NK-92 (cell line): ENCODE measurements around the gene GTF3C4.

ENCODE experiments used
- DNase-seq: peaks from one replicate; lab custom pipeline; 2025; ENCODE audit not compliant: unreplicated experiment; lab: John Stamatoyannopoulos, UW

Gene GTF3C4, protein sequence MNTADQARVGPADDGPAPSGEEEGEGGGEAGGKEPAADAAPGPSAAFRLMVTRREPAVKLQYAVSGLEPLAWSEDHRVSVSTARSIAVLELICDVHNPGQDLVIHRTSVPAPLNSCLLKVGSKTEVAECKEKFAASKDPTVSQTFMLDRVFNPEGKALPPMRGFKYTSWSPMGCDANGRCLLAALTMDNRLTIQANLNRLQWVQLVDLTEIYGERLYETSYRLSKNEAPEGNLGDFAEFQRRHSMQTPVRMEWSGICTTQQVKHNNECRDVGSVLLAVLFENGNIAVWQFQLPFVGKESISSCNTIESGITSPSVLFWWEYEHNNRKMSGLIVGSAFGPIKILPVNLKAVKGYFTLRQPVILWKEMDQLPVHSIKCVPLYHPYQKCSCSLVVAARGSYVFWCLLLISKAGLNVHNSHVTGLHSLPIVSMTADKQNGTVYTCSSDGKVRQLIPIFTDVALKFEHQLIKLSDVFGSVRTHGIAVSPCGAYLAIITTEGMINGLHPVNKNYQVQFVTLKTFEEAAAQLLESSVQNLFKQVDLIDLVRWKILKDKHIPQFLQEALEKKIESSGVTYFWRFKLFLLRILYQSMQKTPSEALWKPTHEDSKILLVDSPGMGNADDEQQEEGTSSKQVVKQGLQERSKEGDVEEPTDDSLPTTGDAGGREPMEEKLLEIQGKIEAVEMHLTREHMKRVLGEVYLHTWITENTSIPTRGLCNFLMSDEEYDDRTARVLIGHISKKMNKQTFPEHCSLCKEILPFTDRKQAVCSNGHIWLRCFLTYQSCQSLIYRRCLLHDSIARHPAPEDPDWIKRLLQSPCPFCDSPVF

DNA sequence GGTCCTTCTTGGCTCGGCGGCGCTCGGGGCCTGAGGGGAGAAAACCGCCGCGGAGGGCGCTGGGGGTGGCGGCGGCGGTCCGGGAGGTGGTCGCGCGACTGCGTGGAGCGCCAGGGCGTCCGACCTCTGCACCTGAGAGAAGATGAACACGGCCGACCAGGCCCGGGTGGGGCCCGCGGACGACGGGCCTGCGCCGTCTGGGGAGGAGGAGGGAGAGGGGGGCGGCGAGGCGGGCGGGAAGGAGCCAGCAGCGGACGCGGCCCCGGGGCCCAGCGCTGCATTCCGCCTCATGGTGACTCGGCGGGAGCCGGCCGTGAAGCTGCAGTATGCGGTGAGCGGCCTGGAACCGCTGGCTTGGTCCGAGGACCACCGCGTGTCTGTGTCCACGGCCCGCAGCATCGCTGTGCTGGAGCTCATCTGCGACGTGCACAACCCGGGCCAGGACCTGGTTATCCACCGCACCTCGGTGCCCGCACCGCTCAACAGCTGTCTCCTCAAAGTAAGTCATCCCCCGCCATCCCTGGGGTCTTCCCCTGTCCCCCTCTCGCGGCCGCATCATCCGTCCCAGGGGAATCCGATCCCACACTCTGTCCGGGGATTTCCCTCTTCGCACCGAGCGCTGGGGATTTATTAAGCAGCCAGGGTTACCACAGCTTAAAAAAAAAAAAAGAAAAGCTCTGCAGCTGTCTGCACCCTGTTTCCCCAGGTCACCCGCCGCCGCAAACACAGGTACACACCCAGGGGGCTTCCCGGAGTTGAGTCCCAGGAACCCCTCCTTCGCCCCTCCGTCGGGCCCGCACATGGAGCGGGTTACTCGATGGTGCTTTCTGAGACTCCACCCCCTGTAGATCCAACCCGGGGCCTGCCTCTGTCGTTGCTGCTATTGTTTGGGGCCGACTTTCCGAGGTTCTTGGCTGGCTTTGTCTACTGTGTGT is at the start of gene GTF3C4:
Gene GTF3C4, plus strand, starts transcription at position 8 of the 935 bp plus-strand sequence. Its CDS starts 135 bp downstream, at position 143.
- no peak for DNase-seq

DNA sequence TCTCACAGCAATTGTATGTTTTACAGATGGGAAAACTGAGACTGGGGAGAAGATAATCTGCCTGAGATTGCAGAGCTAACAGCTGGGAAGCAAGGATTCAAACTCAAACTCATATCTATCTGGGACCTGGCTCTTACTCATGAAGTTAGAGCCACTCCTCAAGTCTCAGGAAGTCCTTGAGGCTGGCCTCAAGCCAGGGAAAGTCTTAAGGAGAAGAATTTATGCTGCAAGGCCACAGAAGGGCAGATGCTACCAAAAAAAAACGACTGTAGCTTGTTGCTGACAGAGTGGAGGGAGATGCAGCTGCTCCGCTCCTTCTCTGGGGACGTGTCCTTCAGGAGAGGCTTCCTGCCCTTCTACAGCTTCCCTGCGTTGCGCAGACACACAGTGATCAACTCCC is 48.1 kb upstream of the GTF3C4 start:
- no peak for DNase-seq

DNA sequence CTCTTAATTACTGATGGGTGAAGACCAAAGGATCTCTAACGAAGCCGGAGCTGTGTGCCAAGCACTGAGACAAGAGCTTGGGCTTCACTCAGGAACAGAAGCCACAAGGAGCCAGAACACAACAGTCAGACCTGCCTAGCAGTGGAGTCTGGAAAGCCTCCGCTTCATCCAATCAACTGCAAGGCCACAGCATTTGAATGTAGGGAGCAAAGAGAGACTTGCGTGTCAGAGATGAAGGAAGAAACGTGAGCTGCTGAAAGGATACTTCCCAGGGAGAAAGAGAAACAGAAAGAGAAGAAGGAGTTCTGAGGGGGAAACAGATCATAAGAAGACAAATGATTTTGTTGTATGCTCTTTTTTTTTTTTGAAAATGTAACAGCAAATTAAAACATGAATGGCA is 44.0 kb upstream of the GTF3C4 start:
- DNase-seq, result no peak

DNA sequence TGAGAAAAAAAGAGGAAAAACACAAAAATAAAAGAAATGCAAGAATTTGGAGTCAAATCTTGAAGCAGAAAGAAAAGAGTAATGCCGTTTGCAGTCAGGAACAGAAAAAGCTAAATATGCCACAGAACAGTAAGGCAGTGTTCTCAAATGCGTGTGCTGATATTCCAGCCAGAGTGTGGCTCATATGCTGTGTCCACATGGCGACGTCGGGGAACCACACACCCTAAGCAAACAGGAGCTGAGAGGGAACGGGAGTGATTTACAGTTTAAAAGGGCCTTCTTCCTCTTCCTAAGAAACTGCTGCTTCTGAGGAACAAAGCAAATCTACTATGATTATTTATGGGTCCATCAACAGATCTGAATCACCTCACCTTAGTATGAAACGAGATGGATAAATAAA is 43.2 kb upstream of the GTF3C4 start:
- DNase-seq, result no peak

DNA sequence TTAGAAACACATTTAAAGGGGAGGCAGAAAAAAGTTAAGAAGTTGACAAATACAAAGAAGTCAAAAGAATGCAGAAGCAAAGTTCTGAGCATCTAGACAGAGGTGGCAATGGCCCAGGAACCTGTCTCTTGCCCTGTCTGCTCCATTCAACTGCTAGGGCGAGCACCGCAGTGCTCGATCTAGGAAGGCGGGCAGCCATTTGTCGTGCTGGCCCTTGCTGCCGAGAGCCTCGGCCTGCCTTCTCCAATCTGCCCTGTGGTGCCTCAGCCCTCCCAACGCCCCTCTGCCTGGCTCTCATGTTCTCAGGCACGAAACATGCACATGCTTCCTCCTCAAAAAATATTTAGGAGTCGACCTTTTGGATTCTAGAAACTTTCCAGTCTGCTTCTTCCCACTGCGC is 42.7 kb upstream of the GTF3C4 start:
- DNase-seq, result no peak

DNA sequence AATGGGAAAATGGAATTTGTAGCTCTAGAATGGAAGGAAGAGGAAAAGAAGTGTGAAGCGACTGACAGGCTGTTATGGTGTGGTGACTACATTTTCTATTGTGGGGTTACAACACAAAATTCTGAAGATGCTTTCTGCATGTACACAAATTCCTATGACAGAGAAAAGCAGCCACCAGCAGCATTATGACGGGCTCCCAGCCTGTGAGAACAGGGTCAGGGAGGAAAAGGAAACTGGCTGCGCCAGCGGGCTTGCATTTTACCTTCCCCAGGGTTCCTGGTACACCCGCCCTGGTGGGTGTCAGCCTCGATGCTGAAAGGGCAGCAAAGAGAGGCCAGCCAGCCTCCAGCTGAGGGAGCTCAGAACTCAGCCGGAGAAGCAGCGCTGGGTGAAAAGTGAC is 41.5 kb upstream of the GTF3C4 start:
- DNase-seq, result no peak

DNA sequence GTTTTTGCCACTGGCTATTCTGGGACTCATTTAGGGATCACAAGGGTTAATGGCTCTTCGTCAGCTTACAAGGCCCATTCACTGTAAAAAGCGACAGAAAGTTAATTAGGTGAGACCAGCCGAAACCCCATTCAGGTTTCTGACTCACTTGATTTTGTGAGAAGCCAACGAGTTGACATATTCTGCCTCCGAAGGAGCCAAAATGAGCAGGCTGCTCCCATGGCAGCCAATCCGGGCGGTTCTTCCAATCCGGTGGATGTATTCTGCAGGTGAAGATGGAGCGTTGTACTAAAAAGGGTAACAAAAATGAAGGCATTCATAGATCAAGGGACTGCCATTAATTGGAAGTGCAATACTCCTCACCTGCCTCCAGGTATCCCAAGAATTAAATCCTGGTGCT is 40.1 kb upstream of the GTF3C4 start:
- no peak for DNase-seq

DNA sequence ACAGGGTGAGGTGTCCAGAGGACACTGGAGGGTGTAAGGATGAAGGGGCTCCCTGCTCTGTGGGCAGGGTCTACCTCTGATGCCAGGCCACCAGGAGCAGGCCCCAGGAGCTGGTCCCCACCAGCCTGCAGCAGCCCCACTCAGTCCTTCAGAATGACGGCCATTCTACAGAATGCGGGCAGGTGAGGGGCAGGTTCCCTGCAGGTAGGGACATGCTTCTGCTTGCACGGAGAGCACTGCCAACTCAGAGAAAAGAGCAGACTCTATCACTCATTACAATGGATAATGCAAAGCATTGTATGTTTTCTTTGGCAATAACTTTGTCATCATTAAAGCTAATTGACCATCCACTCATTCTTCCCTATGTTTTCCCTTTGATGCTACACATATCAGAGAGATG is 39.5 kb upstream of the GTF3C4 start:
- DNase-seq, result no peak

DNA sequence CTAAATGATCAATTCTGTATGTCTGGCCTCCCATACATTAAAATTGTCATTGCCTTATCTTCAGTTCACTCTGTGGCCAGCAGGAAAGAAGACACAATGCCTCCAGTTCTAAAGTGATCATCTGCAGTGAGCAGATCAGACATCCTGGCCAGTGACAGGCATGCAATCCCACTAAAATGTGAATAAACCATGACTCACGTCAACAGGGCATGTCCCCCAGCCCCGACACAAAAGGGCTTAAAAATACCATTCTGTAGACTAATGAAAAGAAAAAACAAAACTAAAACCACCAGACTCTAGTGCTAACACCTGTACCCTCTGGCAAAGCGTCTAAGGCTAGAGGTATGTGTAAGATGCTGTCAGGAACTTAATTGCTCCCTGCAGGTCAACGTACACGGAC is 39.0 kb upstream of the GTF3C4 start:
- DNase-seq, result no peak

DNA sequence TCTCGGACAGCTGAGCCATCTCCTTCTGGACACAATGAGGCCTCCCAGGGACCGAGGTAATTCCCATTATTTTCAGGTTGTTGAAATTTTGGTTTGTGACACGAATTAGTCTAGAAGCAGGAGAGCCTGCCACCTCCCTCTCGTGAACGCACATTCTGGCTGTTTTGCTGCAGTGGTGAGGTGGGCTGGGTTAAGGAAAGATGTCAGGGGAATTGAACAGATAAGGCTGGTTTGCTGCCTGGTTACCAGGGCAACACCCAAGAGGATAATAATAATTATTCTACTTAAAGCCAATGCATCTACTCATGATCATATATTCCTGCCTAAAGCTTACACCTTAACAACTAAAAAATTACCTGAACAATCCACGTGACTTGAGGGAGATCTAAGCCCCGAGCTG is 38.6 kb upstream of the GTF3C4 start:
- DNase-seq, result no peak

DNA sequence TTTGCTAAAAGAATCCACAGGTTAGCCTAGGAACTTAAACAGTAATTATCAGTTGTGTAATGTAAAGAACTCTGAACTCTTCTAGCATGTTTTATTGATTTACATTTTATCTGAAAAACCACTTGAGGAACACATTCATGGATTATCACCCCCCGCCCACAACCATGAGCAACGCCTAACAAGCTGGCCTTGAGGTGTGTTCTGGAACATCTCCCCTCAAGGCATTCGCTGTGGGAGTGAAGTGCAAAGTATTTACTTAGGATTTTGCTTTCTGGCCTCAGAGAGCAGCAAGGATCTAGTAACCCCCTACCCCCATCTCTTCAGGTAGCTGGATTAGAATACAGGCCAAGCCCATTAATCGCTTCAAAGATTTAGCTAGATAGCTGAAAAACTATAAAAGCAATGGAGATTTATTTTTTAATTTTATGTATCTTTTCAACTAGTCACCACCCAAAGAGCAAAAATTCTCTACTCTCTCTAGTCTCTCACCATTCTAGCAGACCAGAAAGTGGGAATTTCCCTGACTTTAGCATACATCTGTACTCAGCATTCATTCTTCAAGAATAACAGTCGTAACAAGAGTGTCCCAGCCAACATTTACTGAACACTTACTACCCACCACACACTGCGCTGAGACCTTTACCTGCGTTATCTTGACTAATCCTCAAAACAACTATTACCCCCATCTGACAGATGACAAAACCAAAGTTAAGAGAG is 37.7 kb upstream of the GTF3C4 start:
- DNase-seq, result no peak

DNA sequence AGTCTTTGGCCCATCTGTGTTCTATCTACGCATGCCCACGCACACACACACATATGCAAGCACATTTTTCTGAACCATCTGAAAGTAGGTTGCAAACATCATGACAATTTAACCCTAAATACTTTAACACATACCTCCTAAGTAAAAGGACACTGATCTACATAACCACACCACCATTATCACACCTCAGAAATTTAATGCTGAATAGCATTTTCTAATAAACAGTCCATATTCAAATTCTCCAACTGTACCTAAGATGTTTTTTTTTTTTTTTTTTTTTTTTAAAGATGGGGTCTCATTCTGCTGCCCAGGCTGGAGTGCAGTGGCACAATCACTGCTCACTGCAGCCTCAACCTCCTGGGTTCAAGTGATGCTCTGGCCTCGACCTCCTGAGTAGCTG is 35.9 kb upstream of the GTF3C4 start:
- no peak for DNase-seq

DNA sequence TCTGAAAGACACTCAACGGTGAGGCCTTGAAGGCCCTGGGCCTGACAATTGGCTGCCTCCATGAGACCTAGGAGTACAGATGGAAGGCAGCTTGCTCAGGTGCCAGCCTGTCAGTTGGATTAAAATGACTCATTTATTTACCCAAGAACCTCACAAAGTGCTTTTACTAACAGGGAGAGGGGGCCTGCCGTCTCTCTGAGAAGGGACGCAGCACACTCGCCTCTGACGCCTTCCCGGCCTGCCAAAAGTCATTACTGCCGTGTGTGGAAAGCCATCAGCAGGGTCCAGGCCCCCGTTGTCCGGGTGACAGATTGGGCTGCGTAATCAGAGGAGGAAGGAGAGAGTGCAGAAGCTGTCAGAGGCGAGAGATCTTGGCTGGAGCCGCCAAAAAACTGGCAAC is 32.9 kb upstream of the GTF3C4 start:
- no peak for DNase-seq

DNA sequence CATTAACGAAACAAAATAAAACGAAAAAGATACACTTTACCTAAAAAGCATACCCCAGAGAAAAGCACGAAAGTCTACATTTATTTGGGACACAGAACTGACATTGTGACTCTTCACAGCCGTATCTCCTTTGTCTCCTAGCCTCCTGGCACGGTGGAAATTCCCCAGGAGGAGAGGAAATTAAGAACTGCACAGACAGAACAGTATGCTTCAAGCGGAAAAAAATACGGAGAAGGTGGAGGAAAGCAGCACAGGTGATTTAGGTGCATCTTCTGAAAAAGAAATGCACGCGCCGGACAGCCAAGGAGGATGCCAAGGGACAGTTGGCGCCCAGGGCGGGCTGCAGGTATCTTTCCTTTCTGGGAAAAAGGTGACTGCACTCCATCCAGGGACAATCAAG is 32.5 kb upstream of the GTF3C4 start:
- DNase-seq, result no peak

DNA sequence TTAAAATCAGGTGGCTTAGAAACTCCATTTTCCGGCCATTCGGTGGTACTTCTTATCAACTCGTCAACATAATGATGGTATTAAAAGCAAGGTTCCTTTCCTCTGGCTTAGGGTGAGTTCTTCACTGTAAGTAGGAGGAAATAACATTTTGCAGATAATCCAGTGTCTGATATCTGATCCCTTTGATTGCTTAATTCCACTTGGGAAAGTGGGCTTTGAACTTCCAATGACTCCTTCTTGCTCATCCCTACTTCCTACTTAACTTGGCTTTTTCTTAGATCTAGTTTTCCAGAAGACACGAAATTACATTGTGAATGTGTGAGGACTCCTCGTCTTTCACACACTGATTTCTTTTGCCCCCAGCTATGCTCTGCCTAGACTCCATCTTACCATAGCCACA is 32.0 kb upstream of the GTF3C4 start:
- DNase-seq, result no peak

DNA sequence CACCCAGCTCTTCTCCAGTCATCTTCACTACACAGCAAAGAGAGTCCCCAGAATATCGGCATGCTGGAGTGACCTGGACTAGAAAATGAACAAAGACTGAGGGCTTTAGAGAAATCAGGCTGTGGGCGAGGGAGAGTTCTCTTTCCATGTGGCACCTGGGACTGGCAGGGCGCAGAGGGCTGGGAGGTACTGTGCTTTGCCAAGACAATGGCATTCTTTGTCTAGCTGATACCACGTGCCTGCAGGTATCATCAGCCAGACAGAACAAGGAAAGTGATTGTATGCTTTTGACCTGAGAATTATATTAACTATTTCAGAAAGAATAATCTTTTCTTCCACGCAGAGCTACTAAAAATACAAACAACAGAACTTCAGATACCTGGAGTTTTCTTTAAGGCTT is 30.9 kb upstream of the GTF3C4 start:
- DNase-seq, result no peak

DNA sequence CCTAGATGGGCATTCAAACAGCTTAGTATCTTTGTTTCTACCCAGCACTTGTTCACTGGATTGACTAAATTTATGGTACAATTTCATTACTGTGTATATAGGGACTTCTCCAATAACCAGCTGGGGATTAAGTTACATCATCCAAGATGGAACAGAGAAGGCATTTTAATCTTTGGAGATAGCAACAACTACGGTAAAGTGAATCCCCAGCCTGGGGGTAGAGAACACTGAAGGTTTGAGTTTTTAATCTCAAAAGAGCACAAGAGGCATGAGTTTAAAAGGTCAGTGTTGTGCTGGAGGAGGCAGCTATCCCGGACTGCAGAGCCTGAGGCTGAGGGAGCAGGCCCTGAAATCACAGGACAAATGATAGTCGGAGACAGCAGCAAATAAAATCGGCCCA is 29.0 kb upstream of the GTF3C4 start:
- no peak for DNase-seq

DNA sequence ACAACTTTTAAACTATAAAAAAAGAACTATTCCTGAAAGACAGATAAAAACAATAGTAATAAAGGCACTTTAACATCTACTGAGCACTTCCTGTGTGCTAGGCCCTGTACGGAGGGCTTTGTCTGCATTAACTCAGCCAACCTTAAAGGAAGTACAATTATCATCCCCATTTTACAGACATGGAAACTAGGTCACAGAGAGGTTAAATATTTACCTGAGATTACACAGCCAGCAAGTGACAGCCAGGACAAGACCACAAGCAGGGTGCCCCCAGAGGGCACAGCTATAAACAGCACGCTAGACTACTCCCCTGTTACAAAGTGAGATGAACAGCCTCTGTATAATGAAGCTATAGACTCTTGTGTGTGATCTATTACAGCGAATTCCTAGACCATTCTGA is 26.0 kb upstream of the GTF3C4 start:
- no peak for DNase-seq

DNA sequence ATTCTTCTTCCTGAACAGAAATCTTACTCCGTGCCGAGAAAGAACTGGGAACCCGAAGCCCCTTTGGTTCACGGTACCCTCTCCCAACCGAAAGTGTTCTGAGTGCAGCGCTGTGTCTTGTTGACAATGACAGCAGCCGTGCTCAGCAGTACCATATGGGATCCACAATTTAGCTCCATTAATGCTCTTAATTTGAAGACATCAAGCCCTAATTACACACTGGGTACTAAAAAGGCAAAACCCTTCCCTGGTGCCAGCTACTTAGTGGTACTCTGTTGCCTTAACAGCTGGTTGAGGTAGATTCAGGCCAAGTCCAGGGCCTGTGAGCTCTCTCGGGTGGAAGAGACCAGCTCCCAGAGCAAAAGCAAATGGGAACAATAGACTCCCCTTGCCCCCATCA is 25.0 kb upstream of the GTF3C4 start:
- DNase-seq, result no peak

DNA sequence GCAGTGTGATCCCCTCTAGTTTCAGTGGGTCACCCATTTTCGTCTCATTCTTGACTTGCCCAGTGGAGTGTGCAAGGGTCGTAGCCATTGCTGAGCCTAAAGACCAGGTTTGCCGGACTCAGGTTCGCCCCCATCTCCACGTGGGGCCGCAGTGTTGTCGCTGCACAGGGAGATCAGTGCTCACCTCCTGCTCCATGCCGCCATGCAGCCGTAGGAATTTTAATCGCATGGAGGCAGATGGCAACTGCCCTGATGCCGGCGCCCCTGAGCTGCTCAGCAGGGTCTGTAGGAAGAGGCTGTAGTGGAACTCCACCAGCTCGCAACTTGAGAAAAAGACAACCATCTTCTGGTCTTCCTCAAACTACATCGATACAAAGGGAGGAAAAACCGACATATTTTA is 24.6 kb upstream of the GTF3C4 start:
- no peak for DNase-seq

DNA sequence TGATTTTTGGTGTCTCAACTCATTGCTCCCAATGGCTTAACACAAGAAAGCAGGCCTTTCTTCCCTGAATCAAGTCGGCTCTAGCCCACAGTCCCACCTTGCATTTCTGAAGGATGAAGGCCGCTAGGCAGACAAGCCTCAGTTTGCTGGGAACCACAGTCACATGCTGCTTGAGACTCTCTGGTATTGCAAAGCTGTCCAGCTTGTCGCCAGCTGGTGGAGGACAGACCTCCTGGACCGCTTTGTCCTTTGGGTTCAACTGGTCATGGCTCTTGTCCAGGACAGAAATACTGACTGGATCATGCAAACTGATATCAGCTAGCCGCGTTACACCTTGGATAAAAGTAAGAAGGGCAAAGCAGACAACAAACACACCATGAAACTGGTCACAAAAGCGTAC is 23.5 kb upstream of the GTF3C4 start:
- no peak for DNase-seq
